ENCODE results near the gene MT1G. TPM values are rescaled to one million over a fixed set of nuclear protein-coding genes. Genes with fewer than 3 reads are reported as not detected.

The MT1G gene
- total and polyA plus RNA-seq, 8 donors = 1.0 to 22.1 (median 2.4) TPM

DNA sequence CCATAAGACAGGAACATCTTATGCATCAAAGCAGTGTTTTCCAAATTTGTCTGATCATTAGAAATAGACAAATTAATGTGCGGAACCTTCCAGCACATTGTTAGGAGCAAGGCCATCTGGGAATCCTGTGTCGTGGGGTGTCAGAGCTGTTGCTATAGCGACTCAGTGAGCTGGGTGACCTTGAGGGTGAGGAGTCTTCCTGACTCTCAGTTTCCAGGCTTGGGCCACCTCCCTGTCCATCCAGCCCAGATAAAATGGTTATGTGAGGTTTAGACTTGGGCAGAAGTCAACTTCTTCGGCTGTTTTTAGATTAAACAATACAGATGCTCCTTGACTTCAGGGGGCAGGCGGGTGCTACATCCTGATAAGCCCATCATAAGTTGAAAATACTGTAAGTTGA is 35.0 kb upstream of the MT1G start:
- intact Hi-C loops (cut with DNase I) = loop anchor here in 1 of 2 donors (10.0 kb wide), 1 partner anchor 188 kb away; no protein-coding TSS in a partner anchor
- Histone ChIP-seq H3K36me3 (no peaks in the 10 kb centered on the region), H3K9me3 (no peaks in the 10 kb centered on the region), H3K4me1 (peaks cover 0 to 4% of the 10 kb centered on the region in 2 donors), H3K27me3 (no peaks in the 10 kb centered on the region), H3K27ac (no peak overlapping the region), H3K4me3 (no peak overlapping the region)
- TF ChIP-seq CTCF (IDR thresholded peaks at IDR 0.05) = no peak
- DNase-seq (no peak), ATAC-seq (no peak)

GRCh38 chr16:56701534-56701933 is 33.7 kb upstream of the MT1G start:
- ATAC-seq (no peak), DNase-seq (no peak)
- no peak overlapping the region for H3K4me3 ChIP-seq
- H3K27me3 ChIP-seq = no peaks in the 10 kb centered on the region
- H3K4me1 ChIP-seq = peaks cover 0 to 4% of the 10 kb centered on the region in 2 donors
- no peaks in the 10 kb centered on the region for H3K9me3 ChIP-seq
- no peaks in the 10 kb centered on the region for H3K36me3 ChIP-seq
- intact Hi-C loops (cut with DNase I) = loop anchor here in 1 of 2 donors (10.0 kb wide), 1 partner anchor 187 kb away; no protein-coding TSS in a partner anchor
- TF ChIP-seq CTCF (IDR thresholded peaks at IDR 0.05) = no peak
- H3K27ac ChIP-seq = no peak overlapping the region

- no peaks in the 10 kb centered on the region for H3K36me3 ChIP-seq
Observed at GRCh38 chr16:56700631-56701030, 32.8 kb upstream of the MT1G start.

GRCh38 chr16:56700195-56700594 is 32.3 kb upstream of the MT1G start:
- ATAC-seq (no peak), DNase-seq (no peak)
- no peaks in the 10 kb centered on the region for H3K27me3 ChIP-seq
- intact Hi-C loops (cut with DNase I) = loop anchor here in 1 of 2 donors (10.0 kb wide), 1 partner anchor 185 kb away; no protein-coding TSS in a partner anchor
- no peak overlapping the region for H3K27ac ChIP-seq
- no peaks in the 10 kb centered on the region for H3K9me3 ChIP-seq
- H3K4me1 ChIP-seq = peaks cover 0 to 4% of the 10 kb centered on the region in 2 donors
- H3K4me3 ChIP-seq = no peak overlapping the region
- no peaks in the 10 kb centered on the region for H3K36me3 ChIP-seq
- TF ChIP-seq CTCF (IDR thresholded peaks at IDR 0.05) = no peak

More at GRCh38 chr16:56700631-56701030, 32.8 kb upstream of the MT1G start:
- Histone ChIP-seq H3K9me3 (no peaks in the 10 kb centered on the region), H3K4me3 (no peak overlapping the region), H3K27ac (no peak overlapping the region), H3K4me1 (peaks cover 0 to 4% of the 10 kb centered on the region in 2 donors), H3K27me3 (no peaks in the 10 kb centered on the region)
- DNase-seq = no peak
- no peak for ATAC-seq
- TF ChIP-seq CTCF (IDR thresholded peaks at IDR 0.05) = no peak
- intact Hi-C loops (cut with DNase I) = loop anchor here in 1 of 2 donors (10.0 kb wide), 1 partner anchor 186 kb away; no protein-coding TSS in a partner anchor

- DNase-seq = no peak
- no peak for TF ChIP-seq CTCF (IDR thresholded peaks at IDR 0.05)
- Histone ChIP-seq H3K4me1 (peaks cover 0 to 4% of the 10 kb centered on the region in 2 donors), H3K27me3 (no peaks in the 10 kb centered on the region), H3K9me3 (no peaks in the 10 kb centered on the region), H3K27ac (no peak overlapping the region), H3K4me3 (no peak overlapping the region), H3K36me3 (no peaks in the 10 kb centered on the region)
- no peak for ATAC-seq
- intact Hi-C loops (cut with DNase I) = loop anchor here in 1 of 2 donors (10.0 kb wide), 1 partner anchor 123 kb away; no protein-coding TSS in a partner anchor
Observed at GRCh38 chr16:56697456-56698155, 29.7 kb upstream of the MT1G start.
